ENCODE results near the gene ZFYVE9. TPM values are rescaled to one million over a fixed set of nuclear protein-coding genes. Genes with fewer than 3 reads are reported as not detected.

The ZFYVE9 gene
- total RNA-seq, 1 donor from 2014 or later = 1.9 TPM

DNA sequence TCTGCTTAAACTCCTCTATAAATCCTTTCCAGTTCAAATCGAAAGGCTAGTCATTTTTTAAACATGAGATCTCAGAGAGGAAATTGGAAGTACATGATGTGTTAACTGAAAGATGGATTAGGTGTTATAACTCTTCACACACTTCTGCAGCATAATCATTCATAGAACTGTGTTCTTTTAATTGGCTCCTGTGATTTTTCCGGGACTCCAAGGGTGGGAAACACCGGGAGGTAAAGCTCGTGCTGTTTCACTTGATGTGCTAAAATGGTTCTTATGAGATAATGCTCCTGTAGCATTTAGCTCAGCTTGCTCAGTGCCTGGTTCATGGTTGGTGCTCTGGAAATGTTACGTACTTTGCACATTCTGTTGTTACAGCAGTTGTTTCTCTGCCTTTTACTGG lies 183.9 kb downstream of the ZFYVE9 start:
- intact Hi-C loops (cut with micrococcal nuclease) = no loop called here

GRCh38 chr1:52328615-52329014 lies 186.7 kb downstream of the ZFYVE9 start:
- intact Hi-C loops (cut with micrococcal nuclease) = no loop called here

GRCh38 chr1:52332411-52332810 lies 190.5 kb downstream of the ZFYVE9 start:
- intact Hi-C loops (cut with micrococcal nuclease) = no loop called here

GRCh38 chr1:52334906-52335528 lies 193.1 kb downstream of the ZFYVE9 start:
- intact Hi-C loops (cut with micrococcal nuclease) = no loop called here

- intact Hi-C loops (cut with micrococcal nuclease) = no loop called here
Measured at GRCh38 chr1:52337439-52337838, 195.6 kb downstream of the ZFYVE9 start.

DNA sequence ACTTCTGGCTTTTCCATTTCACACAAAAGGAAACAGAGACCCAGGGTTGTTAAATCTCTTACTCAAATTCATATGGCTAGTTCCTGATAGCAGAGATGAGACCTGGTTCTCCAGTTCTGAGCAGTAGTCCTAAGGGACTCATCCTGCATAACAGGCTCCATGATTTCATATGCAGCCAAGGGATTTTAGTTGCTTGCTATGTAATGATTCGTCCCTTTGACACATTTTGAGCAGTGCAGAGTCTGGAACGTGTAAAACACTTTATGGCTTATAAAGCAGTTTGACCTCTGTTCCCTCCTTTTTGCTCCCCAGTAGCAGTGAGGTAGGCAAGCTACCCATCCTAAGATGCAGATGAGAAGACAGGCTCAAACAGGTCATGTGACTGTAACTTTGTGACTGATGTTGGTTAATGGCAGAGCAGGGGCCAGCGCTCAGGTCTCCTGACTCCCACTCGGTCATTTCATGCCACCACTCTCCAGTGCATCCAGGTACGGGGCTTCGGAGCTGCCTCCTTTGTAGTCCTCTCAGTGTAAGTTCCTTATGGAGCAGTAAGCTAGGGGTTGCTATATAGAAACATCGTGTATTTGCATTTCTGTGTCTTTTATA lies 199.9 kb downstream of the ZFYVE9 start:
- intact Hi-C loops (cut with micrococcal nuclease) = no loop called here

DNA sequence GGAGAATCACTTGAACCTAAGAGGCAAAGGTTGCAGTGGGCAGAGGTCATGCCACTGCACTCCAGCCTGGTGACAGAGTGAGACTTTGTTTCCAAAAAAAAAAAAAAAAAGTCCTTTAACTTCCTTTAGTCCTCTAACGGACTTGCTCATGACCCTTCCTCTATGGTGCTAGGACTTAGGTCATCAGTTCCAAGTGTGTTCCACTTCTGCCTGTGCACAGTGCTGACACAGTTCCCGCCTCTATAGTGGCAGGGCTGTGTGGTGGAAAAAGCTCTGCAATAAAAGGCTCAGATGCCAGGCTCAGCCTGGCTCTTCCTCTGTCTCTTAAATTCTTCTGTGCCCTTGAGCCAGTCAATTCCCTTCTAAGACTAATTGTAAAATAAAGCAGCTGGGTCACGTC lies 202.1 kb downstream of the ZFYVE9 start:
- intact Hi-C loops (cut with micrococcal nuclease) = no loop called here

- intact Hi-C loops (cut with micrococcal nuclease) = no loop called here
Measured at GRCh38 chr1:52345252-52345651, 203.4 kb downstream of the ZFYVE9 start.

DNA sequence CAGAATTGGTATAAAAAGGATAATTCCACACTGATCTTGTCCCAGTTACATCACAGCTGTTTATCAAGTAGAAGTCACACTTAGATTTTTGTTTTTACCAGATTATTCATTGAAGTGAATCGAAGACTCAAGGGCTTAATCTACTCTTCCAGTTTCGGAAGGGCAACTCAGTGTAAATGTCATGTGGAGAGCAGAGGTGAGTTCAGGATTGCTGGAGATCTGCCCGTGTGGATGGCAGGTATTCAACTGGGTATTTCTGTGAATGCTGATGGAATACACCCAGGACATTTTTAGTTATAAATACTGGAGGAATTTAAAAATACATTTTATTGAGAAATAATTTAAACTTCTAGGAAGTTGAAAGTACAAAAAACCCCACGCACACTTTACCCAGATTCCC lies 204.8 kb downstream of the ZFYVE9 start:
- intact Hi-C loops (cut with micrococcal nuclease) = no loop called here

DNA sequence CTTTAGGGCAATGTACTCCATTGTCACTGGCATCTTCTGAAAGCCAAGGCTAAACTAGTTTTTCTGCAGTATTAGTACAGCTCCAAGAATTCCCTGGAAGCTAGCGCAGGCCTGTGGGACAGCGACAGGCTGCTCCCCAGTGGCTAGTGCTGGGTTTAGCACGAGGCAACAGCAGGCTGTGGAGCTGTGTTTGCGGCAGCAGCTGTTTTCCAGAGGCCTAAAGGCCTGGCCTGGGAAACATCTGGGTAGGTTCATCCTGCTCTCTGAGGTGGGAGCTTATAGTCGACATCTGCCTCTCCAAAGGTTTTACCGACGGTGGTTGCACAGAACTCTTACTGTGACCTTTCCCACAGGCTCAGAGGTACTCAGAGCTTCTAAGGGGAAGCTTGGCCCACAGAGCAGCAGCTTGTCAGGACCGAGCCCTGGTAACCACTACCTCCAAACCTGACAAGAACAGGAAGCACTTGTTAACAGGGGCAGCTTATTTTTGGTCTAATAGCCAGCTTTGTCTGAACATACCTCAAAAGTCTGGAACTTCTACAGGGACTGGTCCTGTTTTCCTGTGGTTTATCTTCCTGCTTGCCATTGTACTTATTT lies 206.9 kb downstream of the ZFYVE9 start:
- intact Hi-C loops (cut with micrococcal nuclease) = no loop called here

DNA sequence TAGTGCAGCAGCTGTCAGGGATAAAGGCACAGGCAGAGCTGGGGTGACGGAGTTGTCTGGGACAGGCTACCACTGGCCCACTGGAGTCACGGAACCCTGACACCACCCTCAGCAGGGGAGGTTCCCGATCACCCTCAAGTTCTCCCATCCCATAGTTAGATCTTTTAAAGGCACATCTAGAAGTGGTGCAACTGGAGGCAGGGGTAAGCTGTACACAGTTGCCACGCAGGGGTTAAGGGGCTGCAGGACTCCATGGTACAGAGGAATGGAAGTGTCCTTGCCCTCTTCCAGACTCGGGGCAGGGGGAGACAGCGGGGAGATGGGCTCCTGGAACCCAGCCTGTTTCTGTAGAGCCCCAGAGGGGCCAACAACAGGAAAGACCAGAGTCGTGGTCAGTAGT lies 210.8 kb downstream of the ZFYVE9 start:
- intact Hi-C loops (cut with micrococcal nuclease) = no loop called here

- intact Hi-C loops (cut with micrococcal nuclease) = no loop called here
Measured at GRCh38 chr1:52355436-52355835, 213.5 kb downstream of the ZFYVE9 start.

DNA sequence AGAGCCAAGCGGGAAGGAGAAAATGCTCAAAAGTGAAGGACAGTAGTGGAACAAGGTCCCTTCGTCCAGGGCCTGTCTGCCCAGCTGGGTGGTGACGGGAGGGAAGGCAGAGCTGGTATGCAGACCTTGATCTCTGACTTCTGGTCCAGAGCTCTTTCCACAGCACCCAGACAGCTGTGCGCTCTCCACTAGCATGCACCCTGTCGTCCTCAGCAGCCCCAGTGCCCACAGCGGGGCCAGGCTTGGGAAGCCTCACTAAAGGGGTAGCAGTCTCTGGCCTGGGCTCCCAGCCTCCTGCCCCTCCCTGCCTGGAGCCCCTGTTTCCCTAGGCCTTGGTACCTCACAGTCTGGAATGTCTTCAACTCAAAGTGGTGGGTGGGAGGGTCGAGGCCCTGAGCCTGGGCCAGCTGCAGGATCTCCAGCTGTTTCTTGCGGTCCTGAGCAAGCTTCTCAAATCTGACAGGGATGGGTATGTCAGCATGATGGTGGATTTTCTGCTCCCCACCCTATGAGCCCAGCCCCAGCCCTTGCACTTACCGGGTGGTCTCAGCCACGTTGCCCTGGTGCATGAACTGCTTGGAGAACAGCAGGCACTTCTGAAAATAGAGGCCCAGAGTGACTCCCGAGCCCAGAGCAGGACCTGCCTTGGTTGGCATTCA lies 214.1 kb downstream of the ZFYVE9 start:
- intact Hi-C loops (cut with micrococcal nuclease) = no loop called here

- intact Hi-C loops (cut with micrococcal nuclease) = no loop called here
Measured at GRCh38 chr1:52356818-52357355, 215.0 kb downstream of the ZFYVE9 start.

GRCh38 chr1:52357397-52357796 lies 215.5 kb downstream of the ZFYVE9 start:
- intact Hi-C loops (cut with micrococcal nuclease) = no loop called here

GRCh38 chr1:52358851-52359497 lies 217.1 kb downstream of the ZFYVE9 start:
- intact Hi-C loops (cut with micrococcal nuclease) = no loop called here

DNA sequence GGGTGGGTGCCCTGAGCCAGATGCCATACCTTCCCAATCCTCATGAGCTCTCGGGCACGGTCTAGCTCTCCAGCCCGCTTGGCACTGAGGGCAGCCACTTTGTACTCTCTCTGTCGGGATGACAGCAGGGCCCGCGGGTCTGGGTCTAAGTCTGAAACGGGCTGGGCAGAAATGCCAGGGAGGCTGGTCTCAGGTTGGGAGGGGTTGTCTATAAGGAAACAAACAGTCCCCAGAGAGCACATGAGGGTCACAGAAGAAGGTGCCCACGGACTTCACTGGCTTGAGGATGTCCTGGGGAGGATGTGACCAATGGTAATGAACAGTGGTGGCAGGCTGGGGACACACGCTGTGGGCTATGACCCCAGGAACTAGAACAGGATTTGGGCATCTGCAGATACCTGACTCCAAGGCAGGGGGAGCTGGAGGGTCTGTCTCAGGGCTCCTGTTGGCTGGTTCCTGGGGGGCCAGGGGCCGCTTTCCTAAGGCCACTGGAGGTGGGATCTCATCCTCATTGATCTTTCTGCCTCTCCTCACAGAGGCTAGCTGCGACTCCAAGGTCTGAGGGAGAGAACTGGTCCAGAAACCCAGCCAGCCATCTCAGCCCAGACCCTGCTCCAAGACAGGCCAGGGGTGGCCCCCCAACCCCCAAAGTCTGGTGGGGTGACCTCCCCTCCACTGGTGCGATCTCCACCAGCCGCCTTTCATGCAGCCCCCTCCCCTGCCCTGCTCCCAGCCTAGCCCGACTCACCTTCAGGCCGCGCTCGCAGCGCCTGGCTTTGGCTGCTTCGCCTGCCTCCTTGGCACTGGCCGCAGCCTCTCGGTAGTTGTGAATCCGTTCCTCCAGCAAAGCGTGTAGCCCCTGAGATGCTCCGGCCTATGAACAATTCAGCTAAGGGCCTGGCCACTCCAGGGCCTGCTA lies 218.0 kb downstream of the ZFYVE9 start:
- intact Hi-C loops (cut with micrococcal nuclease) = loop anchor here (10.0 kb wide), 1 partner anchor 1125 kb away; the partner anchor contains the start of gene RNF11

GRCh38 chr1:52360595-52360968 lies 218.7 kb downstream of the ZFYVE9 start:
- intact Hi-C loops (cut with micrococcal nuclease) = loop anchor here (10.0 kb wide), 1 partner anchor 1126 kb away; the partner anchor contains the start of gene RNF11

- intact Hi-C loops (cut with micrococcal nuclease) = loop anchor here (10.0 kb wide), 1 partner anchor 1130 kb away; the partner anchor contains the start of gene RNF11
Measured at GRCh38 chr1:52364235-52364839, 222.4 kb downstream of the ZFYVE9 start.
